KMS-11 (cell line): ENCODE measurements around the gene C16orf78.

Experiments
- H2AFZ ChIP-seq: fragments of 200-600 bp; sonication (generic); 2 replicates; pipeline ENCODE4 v1.6.1; 2016; ENCODE audit warnings: antibody characterized with exemption, mixed run types, low read depth
- H3K27ac ChIP-seq: fragments of 200-600 bp; sonication (generic); 2 replicates; pipeline ENCODE4 v1.6.1; 2016; ENCODE audit warnings: mild to moderate bottlenecking, mixed run types
- H3K27me3 ChIP-seq: fragments of 200-600 bp; sonication (generic); 2 replicates; pipeline ENCODE4 v1.6.1; 2017; ENCODE audit warnings: mild to moderate bottlenecking, low read depth, mixed run types, moderate library complexity; ENCODE audit not compliant: insufficient read depth
- H3K36me3 ChIP-seq: fragments of 200-600 bp; sonication (generic); 2 replicates; pipeline ENCODE4 v1.6.1; 2017; ENCODE audit warnings: mild to moderate bottlenecking, mixed run types; ENCODE audit not compliant: insufficient read depth
- H3K4me1 ChIP-seq: fragments of 200-600 bp; sonication (generic); 2 replicates; pipeline ENCODE4 v1.6.1; 2016; ENCODE audit warnings: mild to moderate bottlenecking, low read depth, mixed run types; ENCODE audit not compliant: poor library complexity, severe bottlenecking
- H3K4me2 ChIP-seq: fragments of 200-600 bp; sonication (generic); 2 replicates; pipeline ENCODE4 v1.7.0; 2016; ENCODE audit warnings: mild to moderate bottlenecking, mixed run types
- H3K4me3 ChIP-seq: fragments of 200-600 bp; sonication (generic); IDR thresholded peaks from 2 replicates; pipeline ENCODE4 v1.6.1; 2017; ENCODE audit warnings: low read depth, low read length, mixed read lengths; ENCODE audit not compliant: insufficient read depth
- H3K79me2 ChIP-seq: fragments of 200-600 bp; sonication (generic); 2 replicates; pipeline ENCODE4 v1.6.1; 2016; ENCODE audit warnings: low read depth, mixed run types; ENCODE audit not compliant: insufficient read depth
- H3K9ac ChIP-seq: fragments of 200-600 bp; sonication (generic); 2 replicates; pipeline ENCODE4 v1.6.1; 2016; ENCODE audit warnings: mild to moderate bottlenecking, mixed run types
- H4K20me1 ChIP-seq: fragments of 200-600 bp; sonication (generic); 2 replicates; pipeline ENCODE4 v1.6.1; 2016; ENCODE audit warnings: mild to moderate bottlenecking, mixed run types; ENCODE audit not compliant: insufficient read depth
- TF ChIP-seq, protein P1 (sequence below): fragments of 200-600 bp; sonication (generic); conservative IDR thresholded peaks from 2 replicates; pipeline ENCODE4 v1.6.1; 2017; ENCODE audit warnings: low read depth, mild to moderate bottlenecking, antibody characterized with exemption, low read length, moderate library complexity, mixed read lengths

The C16orf78 gene

DNA sequence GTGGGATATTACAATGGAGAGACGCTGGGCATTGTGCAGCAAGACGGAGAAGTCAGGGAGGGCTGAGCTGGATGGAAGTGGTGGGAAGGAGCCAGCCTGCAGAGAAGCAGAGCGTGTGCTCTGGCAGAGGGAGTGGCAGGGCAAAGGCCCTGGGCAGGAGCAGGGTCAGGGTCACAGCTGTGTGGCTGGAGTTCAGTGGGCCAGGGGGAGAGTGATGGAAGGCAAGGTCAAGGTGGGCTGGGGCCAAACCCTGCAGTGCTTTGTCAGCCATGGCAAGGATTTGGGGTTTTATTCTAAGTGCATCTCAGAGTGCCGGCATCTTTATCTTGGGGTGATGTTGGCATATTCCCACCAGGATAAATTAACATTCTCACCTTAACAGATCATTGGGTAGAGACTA, 31.9 kb upstream of the C16orf78 start:
- Histone ChIP-seq H3K27me3 (no peaks in the 10 kb centered on the region), H3K27ac (no peak overlapping the region), H4K20me1 (no peaks in the 10 kb centered on the region), H3K9ac (no peak overlapping the region), H3K79me2 (no peaks in the 10 kb centered on the region), H3K4me3 (no peak overlapping the region), H3K4me2 (no peak overlapping the region), H3K36me3 (no peaks in the 10 kb centered on the region), H3K4me1 (no peaks in the 10 kb centered on the region), H2AFZ (no peak overlapping the region)
- TF ChIP-seq, protein P1, sequence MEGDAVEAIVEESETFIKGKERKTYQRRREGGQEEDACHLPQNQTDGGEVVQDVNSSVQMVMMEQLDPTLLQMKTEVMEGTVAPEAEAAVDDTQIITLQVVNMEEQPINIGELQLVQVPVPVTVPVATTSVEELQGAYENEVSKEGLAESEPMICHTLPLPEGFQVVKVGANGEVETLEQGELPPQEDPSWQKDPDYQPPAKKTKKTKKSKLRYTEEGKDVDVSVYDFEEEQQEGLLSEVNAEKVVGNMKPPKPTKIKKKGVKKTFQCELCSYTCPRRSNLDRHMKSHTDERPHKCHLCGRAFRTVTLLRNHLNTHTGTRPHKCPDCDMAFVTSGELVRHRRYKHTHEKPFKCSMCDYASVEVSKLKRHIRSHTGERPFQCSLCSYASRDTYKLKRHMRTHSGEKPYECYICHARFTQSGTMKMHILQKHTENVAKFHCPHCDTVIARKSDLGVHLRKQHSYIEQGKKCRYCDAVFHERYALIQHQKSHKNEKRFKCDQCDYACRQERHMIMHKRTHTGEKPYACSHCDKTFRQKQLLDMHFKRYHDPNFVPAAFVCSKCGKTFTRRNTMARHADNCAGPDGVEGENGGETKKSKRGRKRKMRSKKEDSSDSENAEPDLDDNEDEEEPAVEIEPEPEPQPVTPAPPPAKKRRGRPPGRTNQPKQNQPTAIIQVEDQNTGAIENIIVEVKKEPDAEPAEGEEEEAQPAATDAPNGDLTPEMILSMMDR: no peak

DNA sequence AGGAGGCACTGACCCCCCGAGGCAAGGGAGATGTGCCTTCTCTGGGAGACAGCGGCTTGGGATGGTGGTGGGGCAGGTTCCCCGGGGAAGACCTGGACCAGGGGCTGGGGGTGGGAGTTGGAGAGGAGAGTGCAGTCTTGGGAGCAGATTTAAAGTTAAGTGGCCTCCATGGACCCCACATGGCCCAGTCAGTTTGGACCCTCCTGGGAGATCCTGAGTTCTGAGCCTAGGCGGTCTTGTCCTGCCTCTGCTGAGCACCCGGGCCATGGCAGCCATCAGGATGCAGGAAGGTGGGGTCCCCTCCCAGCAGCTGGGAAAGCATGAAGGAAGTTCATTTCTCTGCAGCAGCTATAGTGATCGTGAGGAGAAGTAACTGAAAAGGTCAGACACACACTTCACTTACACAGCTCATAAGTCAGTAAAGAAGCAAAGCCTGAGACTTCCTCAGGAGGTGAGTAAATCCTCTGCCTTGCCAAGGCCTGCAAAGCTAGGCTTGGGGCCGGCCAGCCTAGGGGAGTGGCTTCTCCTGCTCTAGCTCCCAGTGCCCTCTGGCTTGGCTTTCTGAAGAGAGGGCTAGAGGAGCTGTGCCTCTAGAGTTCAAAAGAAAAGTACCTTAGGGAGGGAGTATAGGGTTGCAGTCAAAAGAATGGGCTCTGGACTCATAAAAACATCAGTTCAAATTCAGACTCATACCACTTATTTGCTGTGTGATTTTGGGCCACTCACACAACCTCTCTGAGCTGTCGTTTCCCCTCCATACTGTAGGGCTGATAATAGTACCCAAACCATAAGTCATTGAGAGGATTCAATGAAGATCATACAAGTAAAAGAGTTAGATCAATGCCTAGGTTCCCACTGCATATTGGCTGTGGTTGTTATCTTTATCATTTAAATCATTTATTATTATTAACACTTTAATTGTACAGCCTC, 31.0 kb upstream of the C16orf78 start:
- Histone ChIP-seq H4K20me1 (no peaks in the 10 kb centered on the region), H3K9ac (no peak overlapping the region), H3K4me2 (no peak overlapping the region), H2AFZ (no peak overlapping the region), H3K27me3 (no peaks in the 10 kb centered on the region), H3K4me3 (no peak overlapping the region), H3K36me3 (no peaks in the 10 kb centered on the region), H3K27ac (no peak overlapping the region), H3K79me2 (no peaks in the 10 kb centered on the region), H3K4me1 (no peaks in the 10 kb centered on the region)
- TF ChIP-seq, protein P1: no peak

GRCh38 chr16:49343291-49343690, 30.3 kb upstream of the C16orf78 start:
- Histone ChIP-seq H2AFZ (no peak overlapping the region), H3K36me3 (no peaks in the 10 kb centered on the region), H3K4me2 (no peak overlapping the region), H3K27me3 (no peaks in the 10 kb centered on the region), H3K4me3 (no peak overlapping the region), H3K27ac (no peak overlapping the region), H3K79me2 (no peaks in the 10 kb centered on the region), H3K9ac (no peak overlapping the region), H3K4me1 (no peaks in the 10 kb centered on the region), H4K20me1 (no peaks in the 10 kb centered on the region)
- TF ChIP-seq, protein P1: no peak

DNA sequence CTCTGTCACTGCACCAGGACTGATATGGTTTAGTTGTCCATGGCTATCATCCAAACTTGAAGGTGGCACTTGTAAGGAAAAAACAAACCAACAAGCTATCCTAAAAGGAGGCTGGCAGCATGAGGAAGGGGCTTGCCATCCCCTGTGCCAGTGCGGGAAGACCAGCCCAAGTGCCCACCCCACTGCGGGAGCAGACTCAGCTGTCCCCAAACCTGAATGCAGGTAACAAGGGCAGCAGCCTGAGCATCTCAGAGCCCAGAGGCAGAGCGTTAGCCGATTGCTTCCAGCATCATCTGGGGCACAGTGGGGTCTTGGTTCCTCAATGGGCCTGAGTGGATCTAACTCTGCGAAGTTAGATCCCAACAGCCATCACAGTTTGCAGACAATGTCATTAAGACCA, 29.2 kb upstream of the C16orf78 start:
- TF ChIP-seq, protein P1: no peak
- Histone ChIP-seq H3K27me3 (no peaks in the 10 kb centered on the region), H2AFZ (no peak overlapping the region), H3K4me1 (no peaks in the 10 kb centered on the region), H3K4me2 (no peak overlapping the region), H3K9ac (no peak overlapping the region), H3K36me3 (no peaks in the 10 kb centered on the region), H3K79me2 (no peaks in the 10 kb centered on the region), H3K27ac (no peak overlapping the region), H4K20me1 (no peaks in the 10 kb centered on the region), H3K4me3 (no peak overlapping the region)
